Smooth muscle cell (in vitro differentiated cells): ENCODE measurements around the gene CCDC148. TPM values are rescaled to one million over a fixed set of nuclear protein-coding genes. Genes with fewer than 3 reads are reported as not detected.

Experiments used
- DNase-seq: peaks from one replicate; lab custom pipeline; 2025; ENCODE audit not compliant: unreplicated experiment; lab: John Stamatoyannopoulos, UW
- H2AFZ ChIP-seq: fragments of 200-600 bp; sonication (generic); 2 replicates; pipeline ENCODE4 v1.6.0; 2016; ENCODE audit warnings: antibody characterized with exemption, low read depth, mild to moderate bottlenecking
- H3F3A ChIP-seq: fragments of 200-600 bp; sonication (generic); 2 replicates; pipeline ENCODE4 v1.6.0; 2017; ENCODE audit warnings: antibody characterized with exemption, low read depth
- H3K27ac ChIP-seq: fragments of 200-600 bp; sonication (generic); 2 replicates; pipeline ENCODE4 v1.5.1; 2016; ENCODE audit warnings: low read depth, mild to moderate bottlenecking
- H3K27me3 ChIP-seq: fragments of 200-600 bp; sonication (generic); 2 replicates; pipeline ENCODE4 v1.6.1; 2016; ENCODE audit warnings: low read depth, mild to moderate bottlenecking
- H3K36me3 ChIP-seq: fragments of 200-600 bp; sonication (generic); 2 replicates; pipeline ENCODE4 v1.5.1; 2016; ENCODE audit warnings: low read depth
- H3K4me1 ChIP-seq: fragments of 200-600 bp; sonication (generic); 2 replicates; pipeline ENCODE4 v1.5.1; 2016; ENCODE audit warnings: low read depth
- H3K4me2 ChIP-seq: fragments of 200-600 bp; sonication (generic); 2 replicates; pipeline ENCODE4 v1.6.0; 2016; ENCODE audit warnings: mild to moderate bottlenecking
- H3K4me3 ChIP-seq: fragments of 200-600 bp; sonication (generic); 2 replicates; pipeline ENCODE4 v1.5.1; 2016; ENCODE audit warnings: mild to moderate bottlenecking
- H3K79me2 ChIP-seq: fragments of 200-600 bp; sonication (generic); 2 replicates; pipeline ENCODE4 v1.6.0; 2016; ENCODE audit warnings: low read depth, mild to moderate bottlenecking
- H3K9ac ChIP-seq: fragments of 200-600 bp; sonication (generic); 2 replicates; pipeline ENCODE4 v1.6.0; 2016; ENCODE audit warnings: low read depth
- H3K9me3 ChIP-seq: fragments of 200-600 bp; sonication (generic); replicated peaks from 2 replicates; pipeline ENCODE4 v1.5.1; 2016; ENCODE audit warnings: low read depth
- H4K20me1 ChIP-seq: fragments of 200-600 bp; sonication (generic); 2 replicates; pipeline ENCODE4 v1.6.0; 2016; ENCODE audit warnings: low read depth
- WGBS: methylation state at CpG from one replicate; pipeline ENCODE4 v1.1.7; 2016; ENCODE audit warnings: low lambda C conversion rate; 5-methylcytosine and 5-hydroxymethylcytosine counted together
- polyA plus RNA-seq: library from polyadenylated mRNA; unstranded; fragments of >200 nt; fragmentation: Nextera tagmentation; extraction: Ambion mirVana; gene quantifications from 2 replicates; pipeline ENCODE4 v1.2.1, GENCODE V29; 2016
- total RNA-seq: library from RNA; depleted of rRNA; stranded (reverse); fragments of >200 nt; gene quantifications from 2 replicates; pipeline ENCODE4 v1.2.3, GENCODE V29; 2014
- TF ChIP-seq, protein P1 (sequence below): fragments of 200-600 bp; sonication (generic); IDR thresholded peaks from 2 replicates; pipeline ENCODE4 v1.5.1; 2017; ENCODE audit warnings: borderline replicate concordance, mild to moderate bottlenecking, antibody characterized with exemption; ENCODE audit not compliant: insufficient read depth, poor library complexity, severe bottlenecking

CCDC148 gene
- total and polyA plus RNA-seq, 2 experiments from 2014 or later = 0.09 TPM; not detected in 1

DNA sequence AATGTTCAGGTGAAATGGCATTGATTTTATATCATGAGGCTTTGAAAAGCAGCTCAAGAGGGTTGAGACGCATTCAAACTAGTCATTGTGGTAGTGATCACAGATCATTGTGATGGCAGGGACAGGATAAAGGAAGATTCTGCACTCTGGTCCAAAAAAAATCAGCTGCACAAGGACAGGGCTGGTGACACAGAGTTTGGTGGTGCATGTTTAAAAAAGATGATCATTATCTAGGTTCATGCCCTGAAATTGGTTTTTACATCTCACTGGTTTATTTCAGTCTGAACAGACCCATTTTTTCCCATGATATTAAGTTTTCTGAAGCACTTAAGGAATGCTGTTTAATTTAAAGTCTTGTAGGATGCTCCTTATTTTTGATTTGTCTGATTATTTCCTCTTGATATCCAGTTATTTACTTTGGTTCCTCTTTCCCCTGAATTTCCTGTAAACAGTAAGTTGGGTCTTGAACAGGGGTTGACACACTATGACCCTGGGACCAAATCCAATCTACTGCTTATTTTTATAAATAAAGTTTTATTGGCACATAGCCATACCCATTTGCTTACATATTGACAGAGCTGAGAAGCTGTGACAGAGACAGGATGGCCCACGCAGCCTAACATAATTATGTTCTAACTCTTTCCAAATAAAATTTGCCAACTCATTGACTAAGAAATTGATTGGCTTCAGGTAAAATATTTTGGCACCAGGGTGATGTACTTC is 256.5 kb downstream of the CCDC148 start:
- WGBS = 97% methylated on average over 2 of the region's 2 CpGs
- H3K4me3 ChIP-seq = no peak overlapping the region
- no peak overlapping the region for H3K27ac ChIP-seq
- H3K9me3 ChIP-seq = no peaks in the 10 kb centered on the region
- no peak overlapping the region for H3K4me2 ChIP-seq
- DNase-seq = no peak
- H4K20me1 ChIP-seq = no peaks in the 10 kb centered on the region
- no peak overlapping the region for H2AFZ ChIP-seq
- H3K4me1 ChIP-seq = peaks cover 7% of the 10 kb centered on the region
- no peaks in the 10 kb centered on the region for H3K79me2 ChIP-seq
- no peaks in the 10 kb centered on the region for H3K27me3 ChIP-seq
- TF ChIP-seq, protein P1, sequence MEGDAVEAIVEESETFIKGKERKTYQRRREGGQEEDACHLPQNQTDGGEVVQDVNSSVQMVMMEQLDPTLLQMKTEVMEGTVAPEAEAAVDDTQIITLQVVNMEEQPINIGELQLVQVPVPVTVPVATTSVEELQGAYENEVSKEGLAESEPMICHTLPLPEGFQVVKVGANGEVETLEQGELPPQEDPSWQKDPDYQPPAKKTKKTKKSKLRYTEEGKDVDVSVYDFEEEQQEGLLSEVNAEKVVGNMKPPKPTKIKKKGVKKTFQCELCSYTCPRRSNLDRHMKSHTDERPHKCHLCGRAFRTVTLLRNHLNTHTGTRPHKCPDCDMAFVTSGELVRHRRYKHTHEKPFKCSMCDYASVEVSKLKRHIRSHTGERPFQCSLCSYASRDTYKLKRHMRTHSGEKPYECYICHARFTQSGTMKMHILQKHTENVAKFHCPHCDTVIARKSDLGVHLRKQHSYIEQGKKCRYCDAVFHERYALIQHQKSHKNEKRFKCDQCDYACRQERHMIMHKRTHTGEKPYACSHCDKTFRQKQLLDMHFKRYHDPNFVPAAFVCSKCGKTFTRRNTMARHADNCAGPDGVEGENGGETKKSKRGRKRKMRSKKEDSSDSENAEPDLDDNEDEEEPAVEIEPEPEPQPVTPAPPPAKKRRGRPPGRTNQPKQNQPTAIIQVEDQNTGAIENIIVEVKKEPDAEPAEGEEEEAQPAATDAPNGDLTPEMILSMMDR = no peak
- no peaks in the 10 kb centered on the region for H3F3A ChIP-seq
- no peaks in the 10 kb centered on the region for H3K36me3 ChIP-seq
- no peak overlapping the region for H3K9ac ChIP-seq

DNA sequence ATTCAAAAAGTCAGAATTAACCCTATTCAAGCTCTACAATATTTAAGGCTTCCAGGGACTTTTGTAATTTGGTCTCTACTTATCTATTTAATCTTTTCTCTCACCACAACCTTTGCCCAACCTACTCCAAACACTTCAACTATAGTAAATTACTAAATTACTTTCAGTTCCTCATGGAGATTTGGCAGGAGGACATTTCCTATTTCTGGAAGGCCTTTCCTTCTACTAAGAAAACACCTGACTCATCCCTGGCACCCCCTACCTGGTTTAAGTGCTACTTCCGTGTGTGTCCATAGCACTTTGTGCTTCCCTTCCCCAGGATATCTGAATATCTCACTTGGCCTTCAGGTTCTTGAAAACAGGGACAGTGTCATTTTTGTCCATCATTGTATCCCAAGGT is 258.6 kb downstream of the CCDC148 start:
- H3K4me3 ChIP-seq = no peak overlapping the region
- no peak for DNase-seq
- H3K9me3 ChIP-seq = no peaks in the 10 kb centered on the region
- H4K20me1 ChIP-seq = no peaks in the 10 kb centered on the region
- H3K79me2 ChIP-seq = no peaks in the 10 kb centered on the region
- no peak overlapping the region for H2AFZ ChIP-seq
- H3K9ac ChIP-seq = no peak overlapping the region
- no peak overlapping the region for H3K4me2 ChIP-seq
- H3K27ac ChIP-seq = no peak overlapping the region
- H3K36me3 ChIP-seq = no peaks in the 10 kb centered on the region
- no peaks in the 10 kb centered on the region for H3F3A ChIP-seq
- peaks cover 9% of the 10 kb centered on the region for H3K4me1 ChIP-seq
- TF ChIP-seq, protein P1 = no peak
- no peaks in the 10 kb centered on the region for H3K27me3 ChIP-seq
- WGBS = 68% methylated on average over 1 of the region's 1 CpG

DNA sequence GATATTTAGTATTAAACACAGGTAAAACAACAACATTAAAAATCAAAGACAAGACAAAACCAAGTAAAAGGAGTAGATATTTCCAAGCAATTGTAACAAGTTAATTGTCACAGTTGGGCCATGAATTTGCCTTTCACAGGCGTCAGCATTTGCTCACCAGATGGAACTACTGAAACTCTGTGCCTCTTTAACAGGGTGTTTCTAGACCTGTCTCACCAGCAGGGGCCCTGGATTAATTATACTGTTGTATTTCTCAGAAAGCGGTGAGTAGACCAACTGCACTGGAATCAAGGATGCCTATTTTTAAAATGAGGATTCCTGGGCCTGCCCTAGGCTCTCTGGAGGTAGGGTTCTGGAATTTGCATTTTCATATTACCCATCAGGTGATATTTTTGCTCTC is 262.3 kb downstream of the CCDC148 start:
- no peak for DNase-seq
- TF ChIP-seq, protein P1 = no peak
- WGBS = 86% methylated on average over 2 of the region's 2 CpGs
- Histone ChIP-seq H3K27me3 (no peaks in the 10 kb centered on the region), H2AFZ (no peak overlapping the region), H3K79me2 (no peaks in the 10 kb centered on the region), H3K9ac (no peak overlapping the region), H4K20me1 (no peaks in the 10 kb centered on the region), H3K36me3 (no peaks in the 10 kb centered on the region), H3K4me3 (no peak overlapping the region), H3K4me2 (no peak overlapping the region), H3K9me3 (no peaks in the 10 kb centered on the region), H3K4me1 (peaks cover 21% of the 10 kb centered on the region), H3K27ac (no peak overlapping the region), H3F3A (no peaks in the 10 kb centered on the region)
